IPS-20b (cell line): ENCODE results near the gene ST3GAL4.

ENCODE experiments used
- H3K27ac ChIP-seq: one replicate; pipeline ENCODE4 v1.5.1; 2013; ENCODE audit warnings: low read length
- H3K27me3 ChIP-seq: 2 replicates; pipeline ENCODE4 v1.6.1; 2013; ENCODE audit warnings: mild to moderate bottlenecking, low read length, inconsistent platforms; ENCODE audit not compliant: insufficient read depth
- H3K36me3 ChIP-seq: 2 replicates; pipeline ENCODE4 v1.6.1; 2013; ENCODE audit warnings: low read depth, mild to moderate bottlenecking, inconsistent platforms, low read length, moderate library complexity; ENCODE audit not compliant: insufficient read depth
- H3K4me1 ChIP-seq: 2 replicates; pipeline ENCODE4 v1.6.1; 2013; ENCODE audit warnings: mild to moderate bottlenecking, control low read depth, inconsistent platforms, low read length, moderate library complexity; ENCODE audit not compliant: insufficient read depth
- H3K4me3 ChIP-seq: 2 replicates; pipeline ENCODE4 v1.5.1; 2013; ENCODE audit warnings: mild to moderate bottlenecking, low read length, inconsistent platforms
- H3K9ac ChIP-seq: 2 replicates; pipeline ENCODE4 v1.6.1; 2013; ENCODE audit warnings: low read depth, mild to moderate bottlenecking, inconsistent platforms, low read length, moderate library complexity
- H3K9me3 ChIP-seq: 2 replicates; pipeline ENCODE4 v1.6.1; 2013; ENCODE audit warnings: mild to moderate bottlenecking, low read depth, low read length, inconsistent platforms; ENCODE audit not compliant: insufficient read depth

Gene ST3GAL4

GRCh38 chr11:126440792-126441514, 85.5 kb downstream of the ST3GAL4 start:
- Histone ChIP-seq H3K4me1 (peaks cover 12% of the 10 kb centered on the region; the same call in 1 of the 2 replicates), H3K4me3 (peak overlapping the region; percentile 50; the same call in 1 of the 2 replicates), H3K36me3 (no peaks in the 10 kb centered on the region), H3K9me3 (no peaks in the 10 kb centered on the region), H3K27me3 (peaks cover 6% of the 10 kb centered on the region; the same call in 1 of the 2 replicates), H3K27ac (no peak overlapping the region), H3K9ac (peak overlapping the region; percentile 47; the same call in 1 of the 2 replicates)

- H3K4me1 ChIP-seq = peaks cover 12% of the 10 kb centered on the region; the same call in 1 of the 2 replicates
- no peak overlapping the region for H3K4me3 ChIP-seq
- H3K36me3 ChIP-seq = no peaks in the 10 kb centered on the region
- no peaks in the 10 kb centered on the region for H3K9me3 ChIP-seq
- no peak overlapping the region for H3K27ac ChIP-seq
- no peak overlapping the region for H3K9ac ChIP-seq
- peaks cover 6% of the 10 kb centered on the region; the same call in 1 of the 2 replicates for H3K27me3 ChIP-seq
Measured at GRCh38 chr11:126443120-126443519, 87.6 kb downstream of the ST3GAL4 start.

GRCh38 chr11:126444072-126444471, 88.6 kb downstream of the ST3GAL4 start:
- no peak overlapping the region for H3K9ac ChIP-seq
- H3K9me3 ChIP-seq = no peaks in the 10 kb centered on the region
- peaks cover 12% of the 10 kb centered on the region; the same call in 1 of the 2 replicates for H3K4me1 ChIP-seq
- H3K27me3 ChIP-seq = peaks cover 6% of the 10 kb centered on the region; the same call in 1 of the 2 replicates
- H3K27ac ChIP-seq = no peak overlapping the region
- H3K36me3 ChIP-seq = no peaks in the 10 kb centered on the region
- H3K4me3 ChIP-seq = no peak overlapping the region

- peaks cover 2% of the 10 kb centered on the region; the same call in 1 of the 2 replicates for H3K4me1 ChIP-seq
- H3K9ac ChIP-seq = no peak overlapping the region
Measured at GRCh38 chr11:126446581-126446980, 91.1 kb downstream of the ST3GAL4 start.

GRCh38 chr11:126450198-126450597, 94.7 kb downstream of the ST3GAL4 start:
- no peak overlapping the region for H3K27ac ChIP-seq
- no peak overlapping the region for H3K9ac ChIP-seq
- H3K9me3 ChIP-seq = no peaks in the 10 kb centered on the region; the same call in 1 of the 2 replicates
- no peaks in the 10 kb centered on the region; the same call in 1 of the 2 replicates for H3K4me1 ChIP-seq
- H3K4me3 ChIP-seq = no peak overlapping the region
- H3K36me3 ChIP-seq = no peaks in the 10 kb centered on the region
- no peaks in the 10 kb centered on the region for H3K27me3 ChIP-seq

More at GRCh38 chr11:126446581-126446980, 91.1 kb downstream of the ST3GAL4 start:
- Histone ChIP-seq H3K9me3 (no peaks in the 10 kb centered on the region; the same call in 1 of the 2 replicates), H3K4me3 (no peak overlapping the region), H3K36me3 (no peaks in the 10 kb centered on the region), H3K27ac (no peak overlapping the region), H3K27me3 (no peaks in the 10 kb centered on the region; the same call in 1 of the 2 replicates)

GRCh38 chr11:126450806-126451205, 95.3 kb downstream of the ST3GAL4 start:
- Histone ChIP-seq H3K27ac (no peak overlapping the region), H3K9ac (no peak overlapping the region), H3K4me1 (no peaks in the 10 kb centered on the region; the same call in 1 of the 2 replicates), H3K36me3 (no peaks in the 10 kb centered on the region), H3K4me3 (no peak overlapping the region), H3K9me3 (no peaks in the 10 kb centered on the region; the same call in 1 of the 2 replicates), H3K27me3 (no peaks in the 10 kb centered on the region)

GRCh38 chr11:126451211-126451802, 95.8 kb downstream of the ST3GAL4 start:
- no peak overlapping the region for H3K27ac ChIP-seq
- H3K36me3 ChIP-seq = no peaks in the 10 kb centered on the region
- H3K9me3 ChIP-seq = no peaks in the 10 kb centered on the region; the same call in 1 of the 2 replicates
- no peak overlapping the region for H3K4me3 ChIP-seq
- H3K9ac ChIP-seq = no peak overlapping the region
- H3K27me3 ChIP-seq = no peaks in the 10 kb centered on the region
- no peaks in the 10 kb centered on the region; the same call in 1 of the 2 replicates for H3K4me1 ChIP-seq

- H3K27me3 ChIP-seq = no peaks in the 10 kb centered on the region
- no peaks in the 10 kb centered on the region for H3K36me3 ChIP-seq
- H3K27ac ChIP-seq = no peak overlapping the region
- no peak overlapping the region for H3K9ac ChIP-seq
- H3K9me3 ChIP-seq = no peaks in the 10 kb centered on the region; the same call in 1 of the 2 replicates
- H3K4me1 ChIP-seq = no peaks in the 10 kb centered on the region; the same call in 1 of the 2 replicates
- H3K4me3 ChIP-seq = no peak overlapping the region
Measured at GRCh38 chr11:126452241-126453101, 97.0 kb downstream of the ST3GAL4 start.

GRCh38 chr11:126456089-126456488, 100.6 kb downstream of the ST3GAL4 start:
- no peaks in the 10 kb centered on the region for H3K27me3 ChIP-seq
- H3K27ac ChIP-seq = no peak overlapping the region
- H3K36me3 ChIP-seq = no peaks in the 10 kb centered on the region
- no peaks in the 10 kb centered on the region for H3K9me3 ChIP-seq
- no peak overlapping the region for H3K4me3 ChIP-seq
- no peak overlapping the region for H3K9ac ChIP-seq
- no peaks in the 10 kb centered on the region; the same call in 1 of the 2 replicates for H3K4me1 ChIP-seq

- Histone ChIP-seq H3K4me1 (no peaks in the 10 kb centered on the region; the same call in 1 of the 2 replicates), H3K4me3 (no peak overlapping the region), H3K9me3 (no peaks in the 10 kb centered on the region), H3K9ac (no peak overlapping the region), H3K36me3 (no peaks in the 10 kb centered on the region), H3K27ac (no peak overlapping the region), H3K27me3 (no peaks in the 10 kb centered on the region)
Measured at GRCh38 chr11:126456783-126457542, 101.5 kb downstream of the ST3GAL4 start.
